Measurements from ENCODE around the gene ZNF217. TPM values are rescaled to one million over a fixed set of nuclear protein-coding genes. Genes with fewer than 3 reads are reported as not detected.
"Not testable (repeated sequence)": the region's sequence is repeated elsewhere in the genome, so short reads cannot be mapped to it uniquely, and the experiment has no call there.

ZNF217 gene
- total and polyA plus RNA-seq, 2 donors (not counting 1 experiment from before 2014, with no cell fraction given): 14.5 to 22.0 TPM

- no peaks in the 10 kb centered on the region for H4K20me1 ChIP-seq (ENCODE audit: control insufficient read depth, extremely low read depth, insufficient read depth, low read length)
Observed at GRCh38 chr20:53565254-53565653, 28.4 kb downstream of the ZNF217 start.

GRCh38 chr20:53562104-53562764 lies 31.4 kb downstream of the ZNF217 start:
- H3K4me3 ChIP-seq (replicated peaks in 1 of 4; ENCODE audit: control extremely low read depth in 1 of 4, insufficient read depth in 1 of 4, low read depth in 3 of 4, low read length in 4 of 4); H3K9me3 ChIP-seq (ENCODE audit: control insufficient read depth, insufficient read depth, low read depth, low read length); H3K27me3 ChIP-seq (ENCODE audit: control insufficient read depth, insufficient read depth, low read length); H3K79me2 ChIP-seq (ENCODE audit: control insufficient read depth, insufficient read depth, low read length); H3K27ac ChIP-seq (ENCODE audit: insufficient read depth, low read length); H4K20me1 ChIP-seq (ENCODE audit: control insufficient read depth, extremely low read depth, insufficient read depth, low read length); H3K36me3 ChIP-seq (ENCODE audit: control insufficient read depth, insufficient read depth, low read length); H3K9ac ChIP-seq (ENCODE audit: insufficient read depth, low read length); H3K4me2 ChIP-seq (ENCODE audit: extremely low read depth, insufficient read depth, low read length); DNase-seq (ENCODE audit: low read depth in 2 of 2); H2AFZ ChIP-seq (ENCODE audit: low read length); H3K4me1 ChIP-seq (ENCODE audit: control insufficient read depth, extremely low read depth, insufficient read depth, low read length): not testable (repeated sequence)

More at GRCh38 chr20:53565254-53565653, 28.4 kb downstream of the ZNF217 start:
- Histone ChIP-seq H3K4me2 (ENCODE audit: extremely low read depth, insufficient read depth, low read length) (no peak overlapping the region), H3K27me3 (ENCODE audit: control insufficient read depth, insufficient read depth, low read length) (no peaks in the 10 kb centered on the region), H3K9me3 (ENCODE audit: control insufficient read depth, insufficient read depth, low read depth, low read length) (no peaks in the 10 kb centered on the region), H3K27ac (ENCODE audit: insufficient read depth, low read length) (no peak overlapping the region), H3K36me3 (ENCODE audit: control insufficient read depth, insufficient read depth, low read length) (peaks cover 8% of the 10 kb centered on the region), H3K9ac (ENCODE audit: insufficient read depth, low read length) (no peak overlapping the region), H2AFZ (ENCODE audit: low read length) (no peak overlapping the region), H3K4me3 (replicated peaks in 1 of 4; ENCODE audit: control extremely low read depth in 1 of 4, insufficient read depth in 1 of 4, low read depth in 3 of 4, low read length in 4 of 4) (no peak overlapping the region), H3K4me1 (ENCODE audit: control insufficient read depth, extremely low read depth, insufficient read depth, low read length) (no peaks in the 10 kb centered on the region), H3K79me2 (ENCODE audit: control insufficient read depth, insufficient read depth, low read length) (peaks cover 16% of the 10 kb centered on the region)
- TF ChIP-seq EZH2 (IDR thresholded peaks at IDR 0.05; ENCODE audit: low read length, missing control alignments) (no peak), CTCF (conservative IDR thresholded peaks at IDR 0.05 in 1 of 2, IDR thresholded peaks at IDR 0.05 in 1 of 2; ENCODE audit: low read depth in 1 of 2, low read length in 2 of 2) (no peak)
- no peak for DNase-seq (ENCODE audit: low read depth in 2 of 2)

GRCh38 chr20:53561505-53561904 lies 32.1 kb downstream of the ZNF217 start:
- peaks cover 1% of the 10 kb centered on the region for H3K36me3 ChIP-seq (ENCODE audit: control insufficient read depth, insufficient read depth, low read length)
- no peaks in the 10 kb centered on the region for H4K20me1 ChIP-seq (ENCODE audit: control insufficient read depth, extremely low read depth, insufficient read depth, low read length)
- no peak overlapping the region for H3K27ac ChIP-seq (ENCODE audit: insufficient read depth, low read length)
- no peaks in the 10 kb centered on the region for H3K79me2 ChIP-seq (ENCODE audit: control insufficient read depth, insufficient read depth, low read length)
- H3K4me1 ChIP-seq (ENCODE audit: control insufficient read depth, extremely low read depth, insufficient read depth, low read length): no peaks in the 10 kb centered on the region
- no peak overlapping the region for H3K4me2 ChIP-seq (ENCODE audit: extremely low read depth, insufficient read depth, low read length)
- no peak overlapping the region for H3K9ac ChIP-seq (ENCODE audit: insufficient read depth, low read length)
- no peak overlapping the region for H3K4me3 ChIP-seq (replicated peaks in 1 of 4; ENCODE audit: control extremely low read depth in 1 of 4, insufficient read depth in 1 of 4, low read depth in 3 of 4, low read length in 4 of 4)
- no peaks in the 10 kb centered on the region for H3K27me3 ChIP-seq (ENCODE audit: control insufficient read depth, insufficient read depth, low read length)
- TF ChIP-seq CTCF (conservative IDR thresholded peaks at IDR 0.05 in 1 of 2, IDR thresholded peaks at IDR 0.05 in 1 of 2; ENCODE audit: low read depth in 1 of 2, low read length in 2 of 2) (no peak), EZH2 (IDR thresholded peaks at IDR 0.05; ENCODE audit: low read length, missing control alignments) (no peak)
- DNase-seq (ENCODE audit: low read depth in 2 of 2): no peak
- H2AFZ ChIP-seq (ENCODE audit: low read length): no peak overlapping the region
- no peaks in the 10 kb centered on the region for H3K9me3 ChIP-seq (ENCODE audit: control insufficient read depth, insufficient read depth, low read depth, low read length)

Measured in fibroblast of lung (primary cell).